Prostate gland (tissue), 2 donors: ENCODE measurements around the gene C22orf23. TPM values are rescaled to one million over a fixed set of nuclear protein-coding genes. Genes with fewer than 3 reads are reported as not detected.
"Not testable (repeated sequence)": the region's sequence is repeated elsewhere in the genome, so short reads cannot be mapped to it uniquely, and the experiment has no call there.

ENCODE experiments used
- DNase-seq: peaks from one replicate; pipeline ENCODE4 v3.0.0-alpha.2; 2019; ENCODE audit warnings: low spot score
- H3K27ac ChIP-seq, 2 donors: fragments of 200-600 bp; sonication (generic); 2 replicates each; pipeline ENCODE4 v1.5.1; 2017 to 2019
- H3K27me3 ChIP-seq: fragments of 200-600 bp; sonication (generic); replicated peaks from 2 replicates; pipeline ENCODE4 v1.5.1; 2019; ENCODE audit not compliant: insufficient read depth
- H3K36me3 ChIP-seq, 2 donors: fragments of 200-600 bp; sonication (generic); 1 replicate in 1 of 2; 2 replicates in 1 of 2; pipeline versions ENCODE4 v1.5.1 to v1.8.1; 2017 to 2019
- H3K4me1 ChIP-seq: fragments of 200-600 bp; sonication (generic); replicated peaks from 2 replicates; pipeline ENCODE4 v1.5.1; 2019
- H3K4me3 ChIP-seq, 2 donors: fragments of 200-600 bp; sonication (generic); 2 replicates each; pipeline ENCODE4 v1.5.1; 2017 to 2019
- H3K9me3 ChIP-seq: fragments of 200-600 bp; sonication (generic); 2 replicates; pipeline ENCODE4 v1.5.1; 2017
- POLR2A ChIP-seq: fragments of 450-650 bp; IDR thresholded peaks from one replicate; pipeline ENCODE4 v1.6.1; 2016; ENCODE audit warnings: antibody characterized with exemption, mild to moderate bottlenecking
- POLR2AphosphoS5 ChIP-seq: sonication (generic); formaldehyde crosslinking; IDR thresholded peaks from one replicate; pipeline ENCODE4 v1.6.1; 2017; ENCODE audit warnings: antibody characterized with exemption
- WGBS: methylation state at CpG from one replicate; pipeline ENCODE4 v1.1.5; 2018; 5-methylcytosine and 5-hydroxymethylcytosine counted together
- intact Hi-C: fragments of 100-400 bp; cut with DNase I; formaldehyde crosslinking; loops from one replicate; pipeline ENCODE4 v1.14.2; 2022
- total RNA-seq, 2 donors: library from RNA; depleted of rRNA; stranded (reverse); fragments of >200 nt; gene quantifications; one replicate each; pipeline ENCODE4 v1.1.0, GENCODE V29; 2016
- TF ChIP-seq, protein P1 (sequence below), 4 experiments: fragments of 200-600 bp in 2 of 4; fragments of 450-650 bp in 2 of 4; sonication (generic) in 2 of 4; IDR thresholded peaks; 1 replicate in 3 of 4; 2 replicates in 1 of 4; pipeline ENCODE4 v1.5.1; 2016 to 2019; ENCODE audit warnings: antibody characterized with exemption in 4 of 4, mild to moderate bottlenecking in 2 of 4, moderate library complexity in 2 of 4

C22orf23 gene
- total RNA-seq, 2 donors from 2014 or later = 9.7 TPM; not detected in 1

DNA sequence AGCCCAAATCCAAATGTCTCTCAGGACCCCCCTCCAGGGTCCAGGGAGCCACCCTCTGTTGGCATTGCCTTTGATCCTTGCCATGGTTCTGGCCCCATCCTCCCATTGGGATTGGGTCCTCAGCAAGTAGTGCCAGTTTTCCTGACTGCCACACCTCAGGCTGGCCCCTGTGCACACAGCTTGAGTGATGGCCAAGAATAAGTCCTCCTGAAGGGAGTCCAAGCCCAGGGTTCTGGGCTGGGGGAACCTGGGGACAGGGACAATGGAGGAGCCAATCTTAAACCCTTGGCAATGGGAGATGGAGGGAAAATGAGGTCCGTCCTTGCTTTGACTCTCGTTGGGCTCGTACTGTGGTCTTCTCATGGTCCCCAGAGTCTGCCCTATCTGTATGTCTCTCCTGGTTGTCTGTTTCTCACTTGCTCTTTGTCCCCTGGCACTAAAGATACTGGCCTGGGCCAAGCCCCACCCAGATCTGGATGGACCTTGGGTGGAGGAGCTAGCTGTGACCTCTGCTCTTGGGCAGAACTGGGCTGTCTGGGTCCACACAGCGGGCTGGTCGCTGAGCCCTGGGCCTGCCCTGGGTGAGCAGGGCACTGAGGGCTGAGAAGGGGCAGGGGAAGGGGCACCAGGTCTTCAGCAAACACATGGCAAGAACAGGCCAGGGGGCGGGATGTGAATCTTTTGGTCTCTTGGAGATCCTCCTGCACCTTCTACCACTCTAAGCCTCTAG is 28.0 kb upstream of the C22orf23 start:
- Histone ChIP-seq H3K4me1 (no peaks in the 10 kb centered on the region), H3K27ac (no peak overlapping the region), H3K27me3 (no peaks in the 10 kb centered on the region), H3K36me3 (no peaks in the 10 kb centered on the region), H3K4me3 (no peak overlapping the region), H3K9me3 (no peaks in the 10 kb centered on the region)
- intact Hi-C loops = no loop called here
- no peak for TF ChIP-seq POLR2A
- no peak for TF ChIP-seq POLR2AphosphoS5
- TF ChIP-seq, protein P1, sequence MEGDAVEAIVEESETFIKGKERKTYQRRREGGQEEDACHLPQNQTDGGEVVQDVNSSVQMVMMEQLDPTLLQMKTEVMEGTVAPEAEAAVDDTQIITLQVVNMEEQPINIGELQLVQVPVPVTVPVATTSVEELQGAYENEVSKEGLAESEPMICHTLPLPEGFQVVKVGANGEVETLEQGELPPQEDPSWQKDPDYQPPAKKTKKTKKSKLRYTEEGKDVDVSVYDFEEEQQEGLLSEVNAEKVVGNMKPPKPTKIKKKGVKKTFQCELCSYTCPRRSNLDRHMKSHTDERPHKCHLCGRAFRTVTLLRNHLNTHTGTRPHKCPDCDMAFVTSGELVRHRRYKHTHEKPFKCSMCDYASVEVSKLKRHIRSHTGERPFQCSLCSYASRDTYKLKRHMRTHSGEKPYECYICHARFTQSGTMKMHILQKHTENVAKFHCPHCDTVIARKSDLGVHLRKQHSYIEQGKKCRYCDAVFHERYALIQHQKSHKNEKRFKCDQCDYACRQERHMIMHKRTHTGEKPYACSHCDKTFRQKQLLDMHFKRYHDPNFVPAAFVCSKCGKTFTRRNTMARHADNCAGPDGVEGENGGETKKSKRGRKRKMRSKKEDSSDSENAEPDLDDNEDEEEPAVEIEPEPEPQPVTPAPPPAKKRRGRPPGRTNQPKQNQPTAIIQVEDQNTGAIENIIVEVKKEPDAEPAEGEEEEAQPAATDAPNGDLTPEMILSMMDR (IDR thresholded peaks at IDR 0.05) = no peak
- no peak for DNase-seq
- 96% methylated on average over 6 of the region's 6 CpGs for WGBS

DNA sequence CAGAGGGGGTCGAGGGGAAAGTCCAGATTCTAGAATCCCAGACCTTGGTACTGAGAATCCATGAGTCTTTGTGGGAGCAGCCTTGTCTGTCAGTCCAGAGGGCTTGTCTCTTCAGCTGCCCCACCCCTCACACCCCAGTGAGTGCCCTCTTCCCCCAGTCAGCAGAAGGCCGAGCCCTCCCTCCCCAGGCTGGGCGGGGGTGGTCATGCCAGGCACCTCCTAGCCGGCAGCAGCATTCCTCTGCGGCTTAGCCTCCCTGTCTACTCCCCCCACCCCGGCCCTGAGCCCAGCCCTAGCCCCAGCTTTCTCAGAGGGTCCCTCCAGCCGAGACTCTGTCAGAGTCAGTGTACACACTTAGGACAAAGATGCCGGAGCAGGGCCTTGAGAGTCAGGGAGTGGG is 26.4 kb upstream of the C22orf23 start:
- Histone ChIP-seq H3K4me3 (no peak overlapping the region), H3K9me3 (no peaks in the 10 kb centered on the region), H3K27me3 (no peaks in the 10 kb centered on the region), H3K4me1 (no peaks in the 10 kb centered on the region), H3K36me3 (no peaks in the 10 kb centered on the region), H3K27ac (no peak overlapping the region)
- intact Hi-C loops = no loop called here
- no peak for DNase-seq
- WGBS = 83% methylated on average over 8 of the region's 8 CpGs
- TF ChIP-seq, protein P1 (IDR thresholded peaks at IDR 0.05) = no peak
- no peak for TF ChIP-seq POLR2AphosphoS5
- TF ChIP-seq POLR2A = no peak

DNA sequence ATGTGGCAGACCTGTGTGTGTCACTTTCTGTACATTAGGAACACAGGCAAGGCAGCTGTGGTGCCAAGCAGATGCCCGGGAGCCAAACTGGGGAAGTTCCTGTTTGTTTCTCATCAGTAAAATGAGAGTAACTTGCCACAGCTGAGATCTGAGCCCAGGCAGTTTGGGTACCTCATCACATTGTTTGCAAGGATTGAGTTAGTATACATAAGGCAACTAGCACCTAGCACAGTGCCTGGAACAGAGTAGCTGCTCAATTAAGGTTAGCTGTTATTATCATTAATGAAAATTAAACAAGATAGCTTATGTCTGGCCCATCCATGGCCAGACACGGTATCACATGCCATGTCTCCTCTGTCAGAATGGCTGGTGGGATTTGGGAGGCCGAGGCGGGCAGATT is 23.1 kb upstream of the C22orf23 start:
- 94% methylated on average over 4 of the region's 4 CpGs for whole genome bisulfite sequencing
- DNase-seq = no peak
- intact Hi-C loops = no loop called here
- Histone ChIP-seq H3K4me3 (no peak overlapping the region), H3K36me3 (no peaks in the 10 kb centered on the region), H3K4me1 (no peaks in the 10 kb centered on the region), H3K9me3 (no peaks in the 10 kb centered on the region), H3K27me3 (no peaks in the 10 kb centered on the region), H3K27ac (no peak overlapping the region)
- TF ChIP-seq POLR2A = no peak
- TF ChIP-seq, protein P1 (IDR thresholded peaks at IDR 0.05) = no peak
- no peak for TF ChIP-seq POLR2AphosphoS5

DNA sequence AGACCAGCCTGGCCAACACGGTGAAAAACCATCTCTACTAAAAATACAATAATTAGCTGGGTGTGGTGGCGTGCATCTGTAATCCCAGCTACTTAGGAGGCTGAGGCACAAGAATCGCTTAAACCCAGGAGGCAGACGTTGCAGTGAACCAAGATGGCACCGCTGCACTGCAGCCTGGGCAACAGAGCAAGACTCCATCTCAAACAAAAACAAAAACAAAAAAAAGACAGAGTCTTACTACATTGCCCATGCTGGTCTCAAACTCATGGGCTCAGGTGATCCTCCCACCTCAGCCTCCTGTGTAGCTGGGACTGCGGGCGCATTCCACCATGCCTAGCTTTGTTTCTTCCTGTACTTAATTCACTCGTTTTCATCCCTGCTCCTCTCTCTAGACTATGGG is 22.6 kb upstream of the C22orf23 start:
- intact Hi-C loops, DNase-seq, H3K36me3 ChIP-seq, H3K9me3 ChIP-seq, H3K4me1 ChIP-seq, H3K4me3 ChIP-seq, H3K27ac ChIP-seq, H3K27me3 ChIP-seq: not testable (repeated sequence)
- WGBS = 92% methylated on average over 8 of the region's 8 CpGs

DNA sequence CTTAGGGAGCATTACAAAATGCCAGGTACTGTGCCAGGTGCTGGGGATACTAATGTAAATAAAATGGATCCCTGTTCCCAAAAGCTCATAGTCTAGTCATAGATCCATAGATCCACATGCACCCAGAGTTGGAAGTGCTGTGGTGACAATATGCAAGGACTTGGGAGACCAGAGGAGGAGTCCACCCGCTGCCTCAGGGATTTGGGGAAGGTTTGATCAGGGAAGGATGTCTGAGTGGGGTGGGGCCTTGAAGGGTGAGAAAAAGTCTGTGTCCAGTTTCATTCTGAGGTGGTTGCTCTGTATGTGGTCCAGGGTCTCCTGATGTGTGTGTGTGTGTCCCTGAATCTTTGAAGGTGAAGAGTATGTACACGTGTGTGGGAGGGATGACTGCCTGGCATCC is 21.8 kb upstream of the C22orf23 start:
- Histone ChIP-seq H3K36me3 (no peaks in the 10 kb centered on the region), H3K9me3 (no peaks in the 10 kb centered on the region), H3K27me3 (no peaks in the 10 kb centered on the region), H3K4me1 (no peaks in the 10 kb centered on the region), H3K4me3 (no peak overlapping the region), H3K27ac (no peak overlapping the region)
- TF ChIP-seq, protein P1 (IDR thresholded peaks at IDR 0.05) = no peak
- no peak for DNase-seq
- intact Hi-C loops = no loop called here
- WGBS = 98% methylated on average over 2 of the region's 2 CpGs
